WTC11 (cell line): ENCODE measurements around the gene PDE11A.

Experiments
- NR1H2 ChIP-seq: sonication (generic); formaldehyde crosslinking; IDR thresholded peaks from 2 replicates; pipeline ENCODE4 v1.9.0; 2021; ENCODE audit warnings: mild to moderate bottlenecking, moderate library complexity, missing genetic modification reagents
- ZNF138 ChIP-seq: sonication (generic); formaldehyde crosslinking; conservative IDR thresholded peaks from 2 replicates; pipeline ENCODE4 v1.8.1; 2022; ENCODE audit warnings: mild to moderate bottlenecking, moderate library complexity, missing genetic modification reagents
- ZNF263 ChIP-seq: sonication (generic); formaldehyde crosslinking; IDR thresholded peaks from 2 replicates; pipeline ENCODE4 v1.8.1; 2022; ENCODE audit warnings: low read depth, mild to moderate bottlenecking, moderate library complexity, missing genetic modification reagents
- TF ChIP-seq, protein P1 (sequence below): fragments of 200-600 bp; IDR thresholded peaks from 2 replicates; pipeline ENCODE4 v1.8.0; 2022; ENCODE audit warnings: antibody characterized with exemption
- TF ChIP-seq, protein P2 (sequence below): sonication (generic); formaldehyde crosslinking; IDR thresholded peaks from 2 replicates; pipeline ENCODE4 v1.8.1; 2023; ENCODE audit warnings: mild to moderate bottlenecking, missing genetic modification reagents, borderline replicate concordance
- TF ChIP-seq, protein P3 (sequence below): fragments of 250-450 bp; sonication (Bioruptor Pico); IDR thresholded peaks from 2 replicates; pipeline ENCODE4 v1.9.0; 2021; ENCODE audit warnings: moderate library complexity, mild to moderate bottlenecking, inconsistent platforms, borderline replicate concordance

DNA sequence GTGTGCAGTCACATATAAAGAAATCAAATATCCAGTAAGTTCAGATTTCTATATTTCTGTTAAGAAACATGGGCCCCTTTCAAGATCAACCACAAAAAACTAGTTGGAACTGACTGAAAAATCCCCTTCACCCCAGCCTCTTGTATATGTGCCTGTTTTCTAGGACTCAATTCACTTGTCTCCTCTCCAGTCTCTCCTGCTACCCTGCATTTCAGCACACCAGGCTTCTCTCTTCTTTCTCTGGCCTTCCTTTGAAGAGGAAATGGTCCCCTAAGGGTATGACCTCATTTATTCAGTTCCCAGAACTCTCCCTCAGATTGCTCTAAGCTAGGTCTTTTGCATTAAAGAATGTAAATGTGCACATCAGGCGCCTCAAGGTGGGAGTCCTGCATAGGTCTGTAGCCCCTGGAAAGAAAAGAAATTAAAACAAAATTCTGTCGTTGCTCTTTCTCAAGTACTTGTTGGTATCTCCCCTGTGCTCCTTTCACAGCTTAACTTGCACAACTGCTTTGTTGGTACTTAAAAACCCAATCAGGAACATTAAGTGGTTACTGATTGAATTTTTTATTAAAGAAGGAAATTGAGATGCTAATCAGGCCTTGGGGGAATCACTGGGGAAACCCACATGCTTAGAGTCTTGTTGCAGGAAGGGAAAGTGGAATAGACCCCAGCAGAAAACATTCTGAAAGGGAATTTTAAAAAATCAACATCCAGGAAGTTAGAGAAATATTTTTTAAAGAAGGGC, 401.6 kb downstream of the PDE11A start:
- TF ChIP-seq, protein P1, sequence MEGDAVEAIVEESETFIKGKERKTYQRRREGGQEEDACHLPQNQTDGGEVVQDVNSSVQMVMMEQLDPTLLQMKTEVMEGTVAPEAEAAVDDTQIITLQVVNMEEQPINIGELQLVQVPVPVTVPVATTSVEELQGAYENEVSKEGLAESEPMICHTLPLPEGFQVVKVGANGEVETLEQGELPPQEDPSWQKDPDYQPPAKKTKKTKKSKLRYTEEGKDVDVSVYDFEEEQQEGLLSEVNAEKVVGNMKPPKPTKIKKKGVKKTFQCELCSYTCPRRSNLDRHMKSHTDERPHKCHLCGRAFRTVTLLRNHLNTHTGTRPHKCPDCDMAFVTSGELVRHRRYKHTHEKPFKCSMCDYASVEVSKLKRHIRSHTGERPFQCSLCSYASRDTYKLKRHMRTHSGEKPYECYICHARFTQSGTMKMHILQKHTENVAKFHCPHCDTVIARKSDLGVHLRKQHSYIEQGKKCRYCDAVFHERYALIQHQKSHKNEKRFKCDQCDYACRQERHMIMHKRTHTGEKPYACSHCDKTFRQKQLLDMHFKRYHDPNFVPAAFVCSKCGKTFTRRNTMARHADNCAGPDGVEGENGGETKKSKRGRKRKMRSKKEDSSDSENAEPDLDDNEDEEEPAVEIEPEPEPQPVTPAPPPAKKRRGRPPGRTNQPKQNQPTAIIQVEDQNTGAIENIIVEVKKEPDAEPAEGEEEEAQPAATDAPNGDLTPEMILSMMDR = no peak
- TF ChIP-seq ZNF263 (CRISPR knock-in tag) (no peak), NR1H2 (CRISPR knock-in tag) (no peak), ZNF138 (CRISPR knock-in tag) (no peak)
- TF ChIP-seq, protein P2, sequence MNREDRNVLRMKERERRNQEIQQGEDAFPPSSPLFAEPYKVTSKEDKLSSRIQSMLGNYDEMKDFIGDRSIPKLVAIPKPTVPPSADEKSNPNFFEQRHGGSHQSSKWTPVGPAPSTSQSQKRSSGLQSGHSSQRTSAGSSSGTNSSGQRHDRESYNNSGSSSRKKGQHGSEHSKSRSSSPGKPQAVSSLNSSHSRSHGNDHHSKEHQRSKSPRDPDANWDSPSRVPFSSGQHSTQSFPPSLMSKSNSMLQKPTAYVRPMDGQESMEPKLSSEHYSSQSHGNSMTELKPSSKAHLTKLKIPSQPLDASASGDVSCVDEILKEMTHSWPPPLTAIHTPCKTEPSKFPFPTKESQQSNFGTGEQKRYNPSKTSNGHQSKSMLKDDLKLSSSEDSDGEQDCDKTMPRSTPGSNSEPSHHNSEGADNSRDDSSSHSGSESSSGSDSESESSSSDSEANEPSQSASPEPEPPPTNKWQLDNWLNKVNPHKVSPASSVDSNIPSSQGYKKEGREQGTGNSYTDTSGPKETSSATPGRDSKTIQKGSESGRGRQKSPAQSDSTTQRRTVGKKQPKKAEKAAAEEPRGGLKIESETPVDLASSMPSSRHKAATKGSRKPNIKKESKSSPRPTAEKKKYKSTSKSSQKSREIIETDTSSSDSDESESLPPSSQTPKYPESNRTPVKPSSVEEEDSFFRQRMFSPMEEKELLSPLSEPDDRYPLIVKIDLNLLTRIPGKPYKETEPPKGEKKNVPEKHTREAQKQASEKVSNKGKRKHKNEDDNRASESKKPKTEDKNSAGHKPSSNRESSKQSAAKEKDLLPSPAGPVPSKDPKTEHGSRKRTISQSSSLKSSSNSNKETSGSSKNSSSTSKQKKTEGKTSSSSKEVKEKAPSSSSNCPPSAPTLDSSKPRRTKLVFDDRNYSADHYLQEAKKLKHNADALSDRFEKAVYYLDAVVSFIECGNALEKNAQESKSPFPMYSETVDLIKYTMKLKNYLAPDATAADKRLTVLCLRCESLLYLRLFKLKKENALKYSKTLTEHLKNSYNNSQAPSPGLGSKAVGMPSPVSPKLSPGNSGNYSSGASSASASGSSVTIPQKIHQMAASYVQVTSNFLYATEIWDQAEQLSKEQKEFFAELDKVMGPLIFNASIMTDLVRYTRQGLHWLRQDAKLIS = no peak
- TF ChIP-seq, protein P3, sequence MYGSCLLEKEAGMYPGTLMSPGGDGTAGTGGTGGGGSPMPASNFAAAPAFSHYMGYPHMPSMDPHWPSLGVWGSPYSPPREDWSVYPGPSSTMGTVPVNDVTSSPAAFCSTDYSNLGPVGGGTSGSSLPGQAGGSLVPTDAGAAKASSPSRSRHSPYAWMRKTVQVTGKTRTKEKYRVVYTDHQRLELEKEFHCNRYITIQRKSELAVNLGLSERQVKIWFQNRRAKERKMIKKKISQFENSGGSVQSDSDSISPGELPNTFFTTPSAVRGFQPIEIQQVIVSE = no peak
